Loucy (cell line): Measurements from ENCODE around the gene NRM.

Experiments
- H2AFZ ChIP-seq: fragments of 200-600 bp; sonication (generic); 2 replicates; pipeline ENCODE4 v1.6.0; 2016; ENCODE audit warnings: antibody characterized with exemption, mild to moderate bottlenecking, low read length, moderate library complexity
- H3F3A ChIP-seq: fragments of 200-600 bp; 2 replicates; pipeline ENCODE4 v1.6.0; 2016; ENCODE audit warnings: antibody characterized with exemption, low read depth, mild to moderate bottlenecking
- H3K27me3 ChIP-seq: fragments of 200-600 bp; sonication (generic); 2 replicates; pipeline ENCODE4 v1.6.1; 2014; ENCODE audit warnings: low read length, mild to moderate bottlenecking; ENCODE audit not compliant: insufficient read depth, poor library complexity, severe bottlenecking
- H3K36me3 ChIP-seq: fragments of 200-600 bp; sonication (generic); 2 replicates; pipeline ENCODE4 v1.6.1; 2016; ENCODE audit warnings: low read length; ENCODE audit not compliant: insufficient read depth
- H3K4me1 ChIP-seq: fragments of 200-600 bp; sonication (generic); 2 replicates; pipeline ENCODE4 v1.5.1; 2014; ENCODE audit warnings: low read length, mild to moderate bottlenecking; ENCODE audit not compliant: insufficient read depth, poor library complexity, severe bottlenecking
- H3K4me2 ChIP-seq: fragments of 200-600 bp; sonication (generic); 2 replicates; pipeline ENCODE4 v1.6.0; 2014; ENCODE audit warnings: antibody characterized with exemption, low read length, low read depth, mild to moderate bottlenecking; ENCODE audit not compliant: poor library complexity, severe bottlenecking
- H3K4me3 ChIP-seq: fragments of 200-600 bp; sonication (generic); 2 replicates; pipeline ENCODE4 v1.5.1; 2014; ENCODE audit warnings: low read length, mild to moderate bottlenecking, mixed read lengths; ENCODE audit not compliant: poor library complexity, severe bottlenecking
- H3K79me2 ChIP-seq: fragments of 200-600 bp; sonication (generic); 2 replicates; pipeline ENCODE4 v1.6.1; 2014; ENCODE audit warnings: low read length; ENCODE audit not compliant: insufficient read depth
- H3K9ac ChIP-seq: fragments of 200-600 bp; sonication (generic); 2 replicates; pipeline ENCODE4 v1.6.0; 2014; ENCODE audit warnings: mild to moderate bottlenecking, low read depth, low read length, moderate library complexity; ENCODE audit not compliant: poor library complexity, severe bottlenecking
- H3K9me2 ChIP-seq: fragments of 200-600 bp; sonication (generic); replicated peaks from 2 replicates; pipeline ENCODE4 v1.6.1; 2016; ENCODE audit warnings: low read depth, low read length, mixed read lengths
- H3K9me3 ChIP-seq: fragments of 200-600 bp; sonication (generic); 2 replicates; pipeline ENCODE4 v1.6.1; 2014; ENCODE audit warnings: mild to moderate bottlenecking, antibody characterized with exemption, low read length, low read depth; ENCODE audit not compliant: insufficient read depth
- H4K20me1 ChIP-seq: fragments of 200-600 bp; sonication (generic); 2 replicates; pipeline ENCODE4 v1.6.0; 2014; ENCODE audit warnings: antibody characterized with exemption, low read length, mild to moderate bottlenecking; ENCODE audit not compliant: insufficient read depth, poor library complexity, severe bottlenecking
- CTCF ChIP-seq: fragments of 200-600 bp; sonication (generic); conservative IDR thresholded peaks from 2 replicates; pipeline ENCODE4 v1.5.1; 2014; ENCODE audit warnings: mild to moderate bottlenecking, antibody characterized with exemption, low read length
- EZH2phosphoT487 ChIP-seq: fragments of 200-600 bp; IDR thresholded peaks from 2 replicates; pipeline ENCODE4 v1.6.1; 2018; ENCODE audit warnings: antibody characterized with exemption, mild to moderate bottlenecking, moderate library complexity, borderline replicate concordance

Gene NRM

GRCh38 chr6:30735668-30736314, 45.0 kb upstream of the NRM start:
- H3K9me3 ChIP-seq = no peaks in the 10 kb centered on the region
- peaks cover 8% of the 10 kb centered on the region; the same call in 1 of the 2 replicates for H3F3A ChIP-seq
- no peak for TF ChIP-seq CTCF
- no peak for TF ChIP-seq EZH2phosphoT487
- H3K4me2 ChIP-seq = no peak overlapping the region
- H2AFZ ChIP-seq = no peak overlapping the region
- H4K20me1 ChIP-seq = peaks cover 8% of the 10 kb centered on the region
- no peaks in the 10 kb centered on the region for H3K27me3 ChIP-seq
- H3K36me3 ChIP-seq = no peaks in the 10 kb centered on the region; the same call in 1 of the 2 replicates
- H3K9me2 ChIP-seq = no peaks in the 10 kb centered on the region
- peaks cover 35% of the 10 kb centered on the region for H3K79me2 ChIP-seq
- no peak overlapping the region for H3K9ac ChIP-seq
- H3K4me1 ChIP-seq = peaks cover 38% of the 10 kb centered on the region
- no peak overlapping the region for H3K4me3 ChIP-seq

GRCh38 chr6:30732237-30732943, 41.6 kb upstream of the NRM start:
- Histone ChIP-seq H3K4me3 (no peak overlapping the region), H3K9me2 (no peaks in the 10 kb centered on the region), H3K27me3 (no peaks in the 10 kb centered on the region), H2AFZ (no peak overlapping the region), H3K36me3 (peaks cover 19% of the 10 kb centered on the region; the same call in 1 of the 2 replicates), H3F3A (no peaks in the 10 kb centered on the region; the same call in 1 of the 2 replicates), H3K9ac (no peak overlapping the region), H3K4me1 (peaks cover 16% of the 10 kb centered on the region), H4K20me1 (peaks cover 23% of the 10 kb centered on the region), H3K79me2 (peaks cover 24% of the 10 kb centered on the region; the same call in 1 of the 2 replicates), H3K4me2 (no peak overlapping the region), H3K9me3 (no peaks in the 10 kb centered on the region)
- TF ChIP-seq CTCF = no peak
- TF ChIP-seq EZH2phosphoT487 = no peak

GRCh38 chr6:30730601-30731435, 40.0 kb upstream of the NRM start:
- Histone ChIP-seq H4K20me1 (peaks cover 29% of the 10 kb centered on the region), H3K79me2 (peaks cover 25% of the 10 kb centered on the region), H3K4me2 (peak overlapping the region; percentile 0), H2AFZ (no peak overlapping the region), H3K27me3 (no peaks in the 10 kb centered on the region), H3K36me3 (peaks cover 28% of the 10 kb centered on the region; the same call in 1 of the 2 replicates), H3F3A (peaks cover 7% of the 10 kb centered on the region), H3K9me3 (no peaks in the 10 kb centered on the region), H3K9me2 (no peaks in the 10 kb centered on the region), H3K4me3 (no peak overlapping the region), H3K9ac (no peak overlapping the region), H3K4me1 (peaks cover 5% of the 10 kb centered on the region)
- peak; percentile 68 for TF ChIP-seq CTCF
- no peak for TF ChIP-seq EZH2phosphoT487
